ENCODE data around the gene EHD1.

Gene EHD1

DNA sequence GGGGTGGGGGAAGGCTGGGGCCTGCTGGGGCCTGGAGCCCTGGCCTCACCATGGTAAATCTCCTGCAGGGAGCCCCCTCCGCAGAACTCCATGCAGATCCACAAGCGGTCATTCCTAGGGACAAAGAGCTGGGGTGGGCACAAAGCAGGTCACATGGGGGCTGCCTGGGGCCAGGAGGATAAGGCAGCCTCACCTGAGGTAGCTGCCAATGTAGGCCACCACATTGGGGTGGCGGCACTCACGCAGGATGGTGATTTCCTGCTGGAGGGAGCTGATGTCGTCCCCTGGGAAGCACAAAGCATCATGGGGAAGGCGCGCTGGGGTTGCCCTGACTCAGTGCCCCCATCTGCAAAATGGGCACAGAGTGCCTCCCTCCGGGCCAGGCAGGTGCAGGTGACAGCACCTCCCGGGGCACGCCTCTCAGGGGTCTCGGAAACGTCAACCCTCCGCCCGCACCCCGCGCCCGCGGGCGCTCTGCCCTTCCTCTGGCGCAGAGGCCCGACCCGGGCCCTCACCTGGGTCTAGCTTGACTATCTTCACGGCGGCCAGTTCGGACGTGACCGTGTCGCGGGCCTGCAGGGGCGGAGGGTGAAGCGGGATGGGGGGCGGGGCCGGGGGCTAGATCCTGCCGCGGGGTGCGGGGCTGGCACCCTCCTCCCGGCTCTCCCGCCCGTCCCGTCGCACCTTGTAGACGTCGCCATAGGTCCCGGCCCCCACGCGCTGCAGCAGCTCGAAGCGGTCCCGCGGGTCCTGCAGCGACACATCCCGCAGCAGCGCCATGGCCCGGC lies 75.9 kb downstream of the EHD1 start:
- H3K4me3 ChIP-seq (replicated peaks; ENCODE audit: low read depth, low read length): peak overlapping the region; percentile 42
- TF ChIP-seq, protein P1, sequence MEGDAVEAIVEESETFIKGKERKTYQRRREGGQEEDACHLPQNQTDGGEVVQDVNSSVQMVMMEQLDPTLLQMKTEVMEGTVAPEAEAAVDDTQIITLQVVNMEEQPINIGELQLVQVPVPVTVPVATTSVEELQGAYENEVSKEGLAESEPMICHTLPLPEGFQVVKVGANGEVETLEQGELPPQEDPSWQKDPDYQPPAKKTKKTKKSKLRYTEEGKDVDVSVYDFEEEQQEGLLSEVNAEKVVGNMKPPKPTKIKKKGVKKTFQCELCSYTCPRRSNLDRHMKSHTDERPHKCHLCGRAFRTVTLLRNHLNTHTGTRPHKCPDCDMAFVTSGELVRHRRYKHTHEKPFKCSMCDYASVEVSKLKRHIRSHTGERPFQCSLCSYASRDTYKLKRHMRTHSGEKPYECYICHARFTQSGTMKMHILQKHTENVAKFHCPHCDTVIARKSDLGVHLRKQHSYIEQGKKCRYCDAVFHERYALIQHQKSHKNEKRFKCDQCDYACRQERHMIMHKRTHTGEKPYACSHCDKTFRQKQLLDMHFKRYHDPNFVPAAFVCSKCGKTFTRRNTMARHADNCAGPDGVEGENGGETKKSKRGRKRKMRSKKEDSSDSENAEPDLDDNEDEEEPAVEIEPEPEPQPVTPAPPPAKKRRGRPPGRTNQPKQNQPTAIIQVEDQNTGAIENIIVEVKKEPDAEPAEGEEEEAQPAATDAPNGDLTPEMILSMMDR (IDR thresholded peaks at IDR 0.05; ENCODE audit: low read depth, low read length, missing control alignments): no peak
- DNase-seq (ENCODE audit: extremely low read depth, low read depth): no peak

Measured in HFF-Myc (cell line).